IMR-90 (cell line): ENCODE data around the gene ABCB9. TPM values are rescaled to one million over a fixed set of nuclear protein-coding genes. Genes with fewer than 3 reads are reported as not detected.
A peak's percentile ranks its signal among the peaks of the same experiment; 100 is the strongest.

ENCODE experiments used
- ATAC-seq: fragments of 200-7000 bp; cut with Tn5 transposase; 2 replicates; pipeline ENCODE4 v1.9.1; 2020; ENCODE audit warnings: low read depth, mild to moderate bottlenecking, moderate library complexity
- BruUV-seq: library from RNA; stranded (reverse); fragments of 400-500 nt; replicated peaks from 2 replicates; lab custom pipeline; 2021; lab: Mats Ljungman, UMichigan
- CTCF ChIA-PET: fragments of 300-600 bp; formaldehyde crosslinking; extraction: SDS; loops from one replicate; lab custom pipeline; 2021; ENCODE audit warnings: antibody characterized with exemption; lab: Yijun Ruan, JAX
- POLR2A ChIA-PET: fragments of 300-600 bp; sonication (Branson Sonifier 250); formaldehyde crosslinking; loops from one replicate; lab custom pipeline; 2022; ENCODE audit warnings: antibody characterized with exemption; ENCODE audit not compliant: unreplicated experiment; lab: Charles Lee
- DNase-seq: peaks from one replicate; pipeline ENCODE4 v3.0.0; 2013
- H2AFZ ChIP-seq: replicated peaks from 2 replicates; pipeline ENCODE3; 2013; ENCODE audit warnings: low read length, mild to moderate bottlenecking; ENCODE audit not compliant: poor library complexity
- H2AK5ac ChIP-seq: 2 replicates; pipeline ENCODE4 v1.6.1; 2013; ENCODE audit warnings: low read depth, low read length, inconsistent platforms
- H2AK9ac ChIP-seq: replicated peaks from 2 replicates; pipeline ENCODE3; 2013; ENCODE audit warnings: mild to moderate bottlenecking, low read depth, low read length, moderate library complexity; ENCODE audit not compliant: poor library complexity
- H2BK120ac ChIP-seq: 2 replicates; pipeline ENCODE4 v1.6.1; 2013; ENCODE audit warnings: low read depth, low read length, inconsistent platforms
- H2BK15ac ChIP-seq: 3 replicates; pipeline ENCODE4 v1.6.1; 2013; ENCODE audit warnings: low read depth, low read length, inconsistent platforms
- H2BK20ac ChIP-seq: 2 replicates; pipeline ENCODE4 v1.6.1; 2013; ENCODE audit warnings: low read depth, mild to moderate bottlenecking, inconsistent platforms, low read length, moderate library complexity
- H2BK5ac ChIP-seq: 2 replicates; pipeline ENCODE4 v1.6.1; 2013; ENCODE audit warnings: mild to moderate bottlenecking, low read depth, low read length, inconsistent platforms; ENCODE audit not compliant: poor library complexity, severe bottlenecking
- H3K14ac ChIP-seq: replicated peaks from 2 replicates; pipeline ENCODE4 v1.6.1; 2013; ENCODE audit warnings: low read depth, low read length, inconsistent platforms
- H3K18ac ChIP-seq: 2 replicates; pipeline ENCODE4 v1.6.1; 2013; ENCODE audit warnings: low read depth, low read length, control low read depth
- H3K23ac ChIP-seq: 2 replicates; pipeline ENCODE4 v1.6.1; 2013; ENCODE audit warnings: low read depth, low read length, inconsistent platforms
- H3K27ac ChIP-seq: 2 replicates; pipeline ENCODE4 v1.5.1; 2013; ENCODE audit warnings: mild to moderate bottlenecking, control low read depth, low read length; ENCODE audit not compliant: insufficient read depth
- H3K27me3 ChIP-seq: 2 replicates; pipeline ENCODE4 v1.6.1; 2013; ENCODE audit warnings: low read length; ENCODE audit not compliant: control insufficient read depth, insufficient read depth
- H3K36me3 ChIP-seq: 2 replicates; pipeline ENCODE4 v1.6.1; 2013; ENCODE audit warnings: low read length, mixed read lengths; ENCODE audit not compliant: control insufficient read depth, insufficient read depth
- H3K4ac ChIP-seq: 2 replicates; pipeline ENCODE4 v1.6.1; 2013; ENCODE audit warnings: low read depth, low read length, inconsistent platforms
- H3K4me1 ChIP-seq: 2 replicates; pipeline ENCODE4 v1.6.1; 2013; ENCODE audit warnings: low read length, mixed read lengths; ENCODE audit not compliant: control insufficient read depth, insufficient read depth
- H3K4me2 ChIP-seq: 2 replicates; pipeline ENCODE4 v1.6.1; 2013; ENCODE audit warnings: low read depth, mild to moderate bottlenecking, control low read depth, low read length, moderate library complexity
- H3K4me3 ChIP-seq: 2 replicates; pipeline ENCODE4 v1.5.1; 2013; ENCODE audit warnings: low read depth, mild to moderate bottlenecking, control low read depth, low read length, moderate library complexity; ENCODE audit not compliant: insufficient read depth
- H3K56ac ChIP-seq: 2 replicates; pipeline ENCODE4 v1.6.1; 2013; ENCODE audit warnings: low read length, inconsistent platforms; ENCODE audit not compliant: insufficient read depth; ENCODE audit errors: extremely low read depth
- H3K79me1 ChIP-seq, 2 experiments: 2 replicates each; pipeline ENCODE4 v1.6.1; 2013; ENCODE audit warnings: low read length in 2 of 2, inconsistent platforms in 1 of 2, low read depth in 1 of 2
- H3K9ac ChIP-seq: 2 replicates; pipeline ENCODE4 v1.6.1; 2013; ENCODE audit warnings: low read depth, low read length, control low read depth
- H3K9me1 ChIP-seq: 2 replicates; pipeline ENCODE4 v1.6.1; 2013; ENCODE audit warnings: low read length, inconsistent platforms; ENCODE audit not compliant: insufficient read depth
- H3K9me3 ChIP-seq: 2 replicates; pipeline ENCODE4 v1.6.1; 2013; ENCODE audit warnings: low read length; ENCODE audit not compliant: control insufficient read depth, insufficient read depth
- H4K20me1 ChIP-seq: 2 replicates; pipeline ENCODE4 v1.6.1; 2013; ENCODE audit warnings: low read length, inconsistent platforms; ENCODE audit not compliant: insufficient read depth
- H4K5ac ChIP-seq: 2 replicates; pipeline ENCODE4 v1.6.1; 2013; ENCODE audit warnings: mild to moderate bottlenecking, low read depth, low read length, control low read depth
- H4K8ac ChIP-seq, 2 experiments: 2 replicates each; pipeline ENCODE4 v1.6.1; 2013; ENCODE audit warnings: low read depth in 2 of 2, low read length in 2 of 2, control low read depth in 1 of 2, inconsistent platforms in 1 of 2
- H4K91ac ChIP-seq: 2 replicates; pipeline ENCODE4 v1.6.1; 2013; ENCODE audit warnings: low read depth, low read length, inconsistent platforms; ENCODE audit not compliant: insufficient read depth
- CEBPB ChIP-seq: IDR thresholded peaks from 2 replicates; pipeline ENCODE4 v1.6.1; 2012; ENCODE audit warnings: low read depth, low read length, improper control_type of control experiment
- MAZ ChIP-seq: IDR thresholded peaks from 2 replicates; pipeline ENCODE4 v1.6.1; 2012; ENCODE audit warnings: low read depth, mild to moderate bottlenecking, low read length, improper control_type of control experiment, moderate library complexity, borderline replicate concordance
- WGBS, 2 experiments: methylation state at CpG; one replicate each; pipeline versions ENCODE4 v1.1.5 to v1.1.7; 2013; ENCODE audit warnings: missing lambda C conversion rate in 2 of 2; ENCODE audit not compliant: insufficient read length in 1 of 2; ENCODE audit errors: extremely low coverage in 2 of 2; 5-methylcytosine and 5-hydroxymethylcytosine counted together
- dilution Hi-C: fragments of 300-500 bp; cut with HindIII; formaldehyde crosslinking; loops from one replicate; pipeline ENCODE4 v1.14.3; 2018; ENCODE audit warnings: low sequenced_read_pairs; ENCODE audit not compliant: unreplicated experiment
- in situ Hi-C: fragments of 300-500 bp; cut with MboI; formaldehyde crosslinking; loops from 3 replicates; pipeline ENCODE4 v1.14.3; 2019; ENCODE audit warnings: low sequenced_read_pairs, inconsistent platforms, mixed read lengths
- intact Hi-C: fragments of 100-400 bp; cut with micrococcal nuclease; formaldehyde crosslinking; loops from 2 replicates; pipeline ENCODE4 v1.10.0; 2022
- polyA plus RNA-seq, 3 experiments: library from polyadenylated mRNA; depleted of rRNA; stranded (reverse); fragments of >200 nt; gene quantifications; 2 replicates each; pipeline ENCODE4 v1.2.3, GENCODE V29; 2012; ENCODE audit warnings: low replicate concordance in 1 of 3
- total RNA-seq: library from RNA; depleted of rRNA; stranded (reverse); fragments of >200 nt; gene quantifications from 2 replicates; pipeline ENCODE4 v1.2.3, GENCODE V29; 2012

The ABCB9 gene
- total and polyA plus RNA-seq, 2 of the 4 experiments (the other 2 are of a cell fraction) = 5.6 to 8.3 TPM

DNA sequence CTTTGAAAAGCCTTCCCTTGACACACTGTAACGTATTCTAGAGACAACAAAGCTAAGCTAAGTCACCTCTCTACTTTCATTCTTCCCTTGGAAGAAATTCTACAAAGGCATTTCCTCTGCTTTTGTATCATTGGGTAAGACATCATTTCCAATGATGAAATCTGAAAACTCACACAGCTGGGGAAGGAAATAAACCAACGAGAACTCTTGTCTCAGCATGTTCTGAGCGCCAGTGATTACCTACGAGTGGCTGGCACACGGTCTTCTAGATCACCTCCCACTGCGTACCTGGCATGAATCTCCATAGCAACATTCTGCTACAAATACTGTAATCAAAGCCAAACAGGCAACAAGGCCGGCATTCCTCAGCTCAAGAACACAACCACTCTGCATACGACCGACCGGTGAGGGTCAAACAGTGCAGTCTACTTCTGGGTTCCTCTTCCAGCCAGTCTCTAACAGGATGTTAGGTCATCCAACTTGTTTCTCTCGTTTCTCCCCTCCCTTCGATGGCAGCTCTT is 78.0 kb downstream of the ABCB9 start:
- peak overlapping the region; percentile 31; the same call in 1 of the 2 replicates for H3K23ac ChIP-seq
- H3K27me3 ChIP-seq = no peaks in the 10 kb centered on the region
- TF ChIP-seq CEBPB (peak; percentile 76), MAZ (no peak)
- no peak overlapping the region for H3K9ac ChIP-seq
- WGBS, 2 experiments = no CpG with 5 or more reads among the region's 12 CpGs
- peak overlapping the region; percentile 80 for H3K4ac ChIP-seq
- H3K4me1 ChIP-seq = peaks cover 32% of the 10 kb centered on the region
- H3K56ac ChIP-seq = no peak overlapping the region
- peak; percentile 28 for ATAC-seq
- ChIA-PET CTCF (interaction anchor here (0.9 to 1.1 kb wide), 3 partner anchors 15 to 56 kb away, joined by 3 to 4 read pairs (median 3); no protein-coding TSS in a partner anchor), POLR2A (no interaction called here)
- peak overlapping the region; percentile 81 for H2BK20ac ChIP-seq
- peak overlapping the region; percentile 58 for H3K4me2 ChIP-seq
- H3K14ac ChIP-seq = peak overlapping the region; percentile 84
- peak overlapping the region; percentile 3; the same call in 1 of the 2 replicates for H2BK120ac ChIP-seq
- peak overlapping the region; percentile 9 for H2AFZ ChIP-seq
- H3K79me1 ChIP-seq = peaks cover 16 to 83% of the 10 kb centered on the region in 2 experiments; a peak in 3 of 4 replicates
- peak overlapping the region; percentile 69 for H2BK5ac ChIP-seq
- peaks cover 37% of the 10 kb centered on the region for H3K9me1 ChIP-seq
- in situ Hi-C loops = no loop called here
- peak overlapping the region; percentile 13 for H4K5ac ChIP-seq
- no peaks in the 10 kb centered on the region; the same call in 1 of the 2 replicates for H3K36me3 ChIP-seq
- H3K9me3 ChIP-seq = no peaks in the 10 kb centered on the region
- peak overlapping the region; percentile 62 for H2AK5ac ChIP-seq
- DNase-seq = peak; percentile 69
- H3K27ac ChIP-seq = peak overlapping the region; percentile 61
- H2BK15ac ChIP-seq = peak overlapping the region; percentile 12; the same call in 2 of the 3 replicates
- H4K8ac ChIP-seq = peak overlapping the region in 1 of 2 experiments; percentile 77; a peak in 3 of 4 replicates
- H3K4me3 ChIP-seq = no peak overlapping the region
- H2AK9ac ChIP-seq = peak overlapping the region; percentile 5
- dilution Hi-C loops = no loop called here
- intact Hi-C loops = no loop called here
- peak overlapping the region; percentile 38; the same call in 1 of the 2 replicates for H4K91ac ChIP-seq
- H3K18ac ChIP-seq = peak overlapping the region; percentile 17; the same call in 1 of the 2 replicates
- BruUV-seq = no TSS peak
- peaks cover 81% of the 10 kb centered on the region for H4K20me1 ChIP-seq
